Measurements from ENCODE around the gene CEMIP2.

The CEMIP2 gene

GRCh38 chr9:71670121-71670520 lies 98.2 kb downstream of the CEMIP2 start:
- H3K27ac ChIP-seq, result no peak overlapping the region
- H3K4me2 ChIP-seq, result no peak overlapping the region
- no peak overlapping the region for H2AFZ ChIP-seq (ENCODE audit: low read depth)
- TF ChIP-seq CTCF (conservative IDR thresholded peaks at IDR 0.05; ENCODE audit: low read depth, low read length), result no peak
- peaks cover 2% of the 10 kb centered on the region for H3K4me1 ChIP-seq (ENCODE audit: low read depth, poor library complexity, severe bottlenecking)
- H3K4me3 ChIP-seq (IDR thresholded peaks at IDR 0.05; ENCODE audit: insufficient read depth, low read depth, low read length), result no peak overlapping the region
- H4K20me1 ChIP-seq (ENCODE audit: insufficient read depth), result no peaks in the 10 kb centered on the region
- no peaks in the 10 kb centered on the region for H3K27me3 ChIP-seq (ENCODE audit: insufficient read depth, low read depth)
- no peaks in the 10 kb centered on the region for H3K79me2 ChIP-seq (ENCODE audit: insufficient read depth, low read depth)
- H3K36me3 ChIP-seq (ENCODE audit: insufficient read depth), result no peaks in the 10 kb centered on the region
- no peak overlapping the region for H3K9ac ChIP-seq

- no peaks in the 10 kb centered on the region for H4K20me1 ChIP-seq (ENCODE audit: insufficient read depth)
- H3K79me2 ChIP-seq (ENCODE audit: insufficient read depth, low read depth), result no peaks in the 10 kb centered on the region
- no peaks in the 10 kb centered on the region for H3K27me3 ChIP-seq (ENCODE audit: insufficient read depth, low read depth)
- no peak overlapping the region for H3K4me3 ChIP-seq (IDR thresholded peaks at IDR 0.05; ENCODE audit: insufficient read depth, low read depth, low read length)
- no peaks in the 10 kb centered on the region for H3K4me1 ChIP-seq (ENCODE audit: low read depth, poor library complexity, severe bottlenecking)
- H3K9ac ChIP-seq, result no peak overlapping the region
- no peak overlapping the region for H3K27ac ChIP-seq
- no peak overlapping the region for H3K4me2 ChIP-seq
- H2AFZ ChIP-seq (ENCODE audit: low read depth), result no peak overlapping the region
- TF ChIP-seq CTCF (conservative IDR thresholded peaks at IDR 0.05; ENCODE audit: low read depth, low read length), result no peak
- no peaks in the 10 kb centered on the region for H3K36me3 ChIP-seq (ENCODE audit: insufficient read depth)
Observed at GRCh38 chr9:71669284-71669995, 98.9 kb downstream of the CEMIP2 start.

DNA sequence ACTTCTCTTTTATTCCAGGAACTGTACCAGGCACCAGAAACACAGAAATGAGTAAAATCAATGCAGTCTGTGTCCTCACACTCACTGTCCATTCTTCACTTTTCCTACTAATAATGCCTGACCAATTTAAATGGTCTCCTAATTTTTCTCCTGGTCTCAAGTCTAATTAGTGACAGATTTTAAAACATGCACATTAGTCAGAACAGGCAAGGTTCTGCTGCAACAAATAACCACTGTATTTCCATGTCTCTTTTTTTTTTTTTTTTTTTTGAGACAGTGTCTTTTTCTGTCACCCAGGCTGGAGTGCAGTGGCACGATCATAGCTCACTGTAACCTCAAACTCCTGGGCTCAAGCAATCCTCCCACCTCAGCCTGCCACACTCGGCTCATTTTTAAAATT lies 99.6 kb downstream of the CEMIP2 start:
- H3K36me3 ChIP-seq (ENCODE audit: insufficient read depth), result no peaks in the 10 kb centered on the region
- H3K4me1 ChIP-seq (ENCODE audit: low read depth, poor library complexity, severe bottlenecking), result no peaks in the 10 kb centered on the region
- no peaks in the 10 kb centered on the region for H3K27me3 ChIP-seq (ENCODE audit: insufficient read depth, low read depth)
- H2AFZ ChIP-seq (ENCODE audit: low read depth), result no peak overlapping the region
- H3K27ac ChIP-seq, result no peak overlapping the region
- TF ChIP-seq CTCF (conservative IDR thresholded peaks at IDR 0.05; ENCODE audit: low read depth, low read length), result no peak
- H3K4me3 ChIP-seq (IDR thresholded peaks at IDR 0.05; ENCODE audit: insufficient read depth, low read depth, low read length), result no peak overlapping the region
- no peak overlapping the region for H3K4me2 ChIP-seq
- no peaks in the 10 kb centered on the region for H4K20me1 ChIP-seq (ENCODE audit: insufficient read depth)
- no peak overlapping the region for H3K9ac ChIP-seq
- no peaks in the 10 kb centered on the region for H3K79me2 ChIP-seq (ENCODE audit: insufficient read depth, low read depth)

GRCh38 chr9:71665247-71665646 lies 103.1 kb downstream of the CEMIP2 start:
- Histone ChIP-seq H2AFZ (ENCODE audit: low read depth) (no peak overlapping the region), H3K27ac (no peak overlapping the region), H3K9ac (no peak overlapping the region), H3K79me2 (ENCODE audit: insufficient read depth, low read depth) (no peaks in the 10 kb centered on the region), H3K4me2 (no peak overlapping the region), H3K36me3 (ENCODE audit: insufficient read depth) (no peaks in the 10 kb centered on the region), H3K27me3 (ENCODE audit: insufficient read depth, low read depth) (no peaks in the 10 kb centered on the region), H3K4me3 (IDR thresholded peaks at IDR 0.05; ENCODE audit: insufficient read depth, low read depth, low read length) (no peak overlapping the region), H4K20me1 (ENCODE audit: insufficient read depth) (no peaks in the 10 kb centered on the region), H3K4me1 (ENCODE audit: low read depth, poor library complexity, severe bottlenecking) (no peaks in the 10 kb centered on the region)
- no peak for TF ChIP-seq CTCF (conservative IDR thresholded peaks at IDR 0.05; ENCODE audit: low read depth, low read length)
